ENCODE data around the gene BTRC.
"Not testable (repeated sequence)": the region's sequence is repeated elsewhere in the genome, so short reads cannot be mapped to it uniquely, and the experiment has no call there.

DNA sequence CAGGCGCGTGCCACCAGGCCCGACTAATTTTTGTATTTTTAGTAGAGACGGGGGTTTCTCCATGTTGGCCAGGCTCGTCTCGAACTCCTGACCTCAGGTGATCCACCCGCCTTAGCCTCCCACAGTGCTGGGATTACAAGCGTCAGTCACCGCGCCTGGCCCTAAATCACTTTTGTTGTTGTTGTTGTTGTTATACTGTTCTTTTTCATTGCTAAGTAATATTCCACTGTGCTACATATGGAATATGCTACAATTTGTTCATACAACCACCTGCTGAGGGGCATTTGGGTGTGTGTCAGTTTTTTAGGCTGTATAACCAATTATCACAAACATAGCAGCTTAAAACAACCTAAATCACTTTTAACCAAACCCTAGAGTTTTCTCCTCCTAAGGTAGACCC is 1.1 kb upstream of the BTRC start:
- not testable (repeated sequence) for TF ChIP-seq SUZ12 (IDR thresholded peaks at IDR 0.05; ENCODE audit: unreplicated experiment); CHD1 (IDR thresholded peaks at IDR 0.05; ENCODE audit: low read depth, low read length); TBL1XR1 (IDR thresholded peaks at IDR 0.05; ENCODE audit: low read depth, low read length); POLR2AphosphoS5 (IDR thresholded peaks at IDR 0.05; ENCODE audit: low read length)
- TF ChIP-seq, protein P1, sequence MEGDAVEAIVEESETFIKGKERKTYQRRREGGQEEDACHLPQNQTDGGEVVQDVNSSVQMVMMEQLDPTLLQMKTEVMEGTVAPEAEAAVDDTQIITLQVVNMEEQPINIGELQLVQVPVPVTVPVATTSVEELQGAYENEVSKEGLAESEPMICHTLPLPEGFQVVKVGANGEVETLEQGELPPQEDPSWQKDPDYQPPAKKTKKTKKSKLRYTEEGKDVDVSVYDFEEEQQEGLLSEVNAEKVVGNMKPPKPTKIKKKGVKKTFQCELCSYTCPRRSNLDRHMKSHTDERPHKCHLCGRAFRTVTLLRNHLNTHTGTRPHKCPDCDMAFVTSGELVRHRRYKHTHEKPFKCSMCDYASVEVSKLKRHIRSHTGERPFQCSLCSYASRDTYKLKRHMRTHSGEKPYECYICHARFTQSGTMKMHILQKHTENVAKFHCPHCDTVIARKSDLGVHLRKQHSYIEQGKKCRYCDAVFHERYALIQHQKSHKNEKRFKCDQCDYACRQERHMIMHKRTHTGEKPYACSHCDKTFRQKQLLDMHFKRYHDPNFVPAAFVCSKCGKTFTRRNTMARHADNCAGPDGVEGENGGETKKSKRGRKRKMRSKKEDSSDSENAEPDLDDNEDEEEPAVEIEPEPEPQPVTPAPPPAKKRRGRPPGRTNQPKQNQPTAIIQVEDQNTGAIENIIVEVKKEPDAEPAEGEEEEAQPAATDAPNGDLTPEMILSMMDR (IDR thresholded peaks at IDR 0.05 in 2 of 3, conservative IDR thresholded peaks at IDR 0.05 in 1 of 3; ENCODE audit: control insufficient read depth in 2 of 3, extremely low read depth in 1 of 3, insufficient read depth in 1 of 3, low read depth in 3 of 3, low read length in 3 of 3) = not testable (repeated sequence)
- TF ChIP-seq, protein P2, sequence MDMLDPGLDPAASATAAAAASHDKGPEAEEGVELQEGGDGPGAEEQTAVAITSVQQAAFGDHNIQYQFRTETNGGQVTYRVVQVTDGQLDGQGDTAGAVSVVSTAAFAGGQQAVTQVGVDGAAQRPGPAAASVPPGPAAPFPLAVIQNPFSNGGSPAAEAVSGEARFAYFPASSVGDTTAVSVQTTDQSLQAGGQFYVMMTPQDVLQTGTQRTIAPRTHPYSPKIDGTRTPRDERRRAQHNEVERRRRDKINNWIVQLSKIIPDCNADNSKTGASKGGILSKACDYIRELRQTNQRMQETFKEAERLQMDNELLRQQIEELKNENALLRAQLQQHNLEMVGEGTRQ (IDR thresholded peaks at IDR 0.05; ENCODE audit: borderline replicate concordance, low read depth, low read length) = not testable (repeated sequence)
- TF ChIP-seq, protein P3, sequence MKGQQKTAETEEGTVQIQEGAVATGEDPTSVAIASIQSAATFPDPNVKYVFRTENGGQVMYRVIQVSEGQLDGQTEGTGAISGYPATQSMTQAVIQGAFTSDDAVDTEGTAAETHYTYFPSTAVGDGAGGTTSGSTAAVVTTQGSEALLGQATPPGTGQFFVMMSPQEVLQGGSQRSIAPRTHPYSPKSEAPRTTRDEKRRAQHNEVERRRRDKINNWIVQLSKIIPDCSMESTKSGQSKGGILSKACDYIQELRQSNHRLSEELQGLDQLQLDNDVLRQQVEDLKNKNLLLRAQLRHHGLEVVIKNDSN (IDR thresholded peaks at IDR 0.05; ENCODE audit: borderline replicate concordance, extremely low read length, insufficient read depth, low read depth, low read length) = not testable (repeated sequence)

Measured in GM12878 (cell line).